Esophagus muscularis mucosa (tissue), 4 donors: ENCODE measurements around the gene CAMTA1. TPM values are rescaled to one million over a fixed set of nuclear protein-coding genes. Genes with fewer than 3 reads are reported as not detected.

Experiments
- DNase-seq: peaks from one replicate; pipeline ENCODE4 v3.0.0-alpha.2; 2017; ENCODE audit errors: extremely low spot score
- H3K27ac ChIP-seq, 4 donors: fragments of 200-600 bp; sonication (generic); replicated peaks in 1 of 4; 1 replicate in 3 of 4; 2 replicates in 1 of 4; pipeline ENCODE4 v1.5.1; 2016 to 2019; ENCODE audit warnings: mild to moderate bottlenecking in 1 of 4
- H3K27me3 ChIP-seq, 4 donors: fragments of 200-600 bp; sonication (generic); one replicate each; pipeline versions ENCODE4 v1.5.1 to v1.6.0; 2016 to 2019
- H3K36me3 ChIP-seq, 4 donors: fragments of 200-600 bp; sonication (generic); one replicate each; pipeline ENCODE4 v1.5.1; 2016 to 2019
- H3K4me1 ChIP-seq, 4 donors: fragments of 200-600 bp; sonication (generic); one replicate each; pipeline ENCODE4 v1.5.1; 2016 to 2019
- H3K4me3 ChIP-seq, 4 donors: fragments of 200-600 bp; sonication (generic); 1 replicate in 2 of 4; 2 replicates in 2 of 4; pipeline ENCODE4 v1.5.1; 2016 to 2019; ENCODE audit warnings: mild to moderate bottlenecking in 4 of 4, moderate library complexity in 1 of 4
- H3K9me3 ChIP-seq, 4 donors: fragments of 200-600 bp; sonication (generic); 1 replicate in 3 of 4; 2 replicates in 1 of 4; pipeline ENCODE4 v1.5.1; 2016 to 2019
- EP300 ChIP-seq: sonication (generic); formaldehyde crosslinking; IDR thresholded peaks from one replicate; pipeline ENCODE4 v1.6.1; 2017; ENCODE audit warnings: antibody characterized with exemption
- POLR2A ChIP-seq: fragments of 450-650 bp; IDR thresholded peaks from one replicate; pipeline ENCODE4 v1.6.1; 2017; ENCODE audit warnings: antibody characterized with exemption, moderate library complexity, mild to moderate bottlenecking, low read depth
- POLR2AphosphoS5 ChIP-seq, 2 donors: sonication (generic); formaldehyde crosslinking; IDR thresholded peaks; one replicate each; pipeline ENCODE4 v1.6.1; 2017; ENCODE audit warnings: antibody characterized with exemption in 2 of 2
- whole genome bisulfite sequencing: methylation state at CpG from one replicate; pipeline ENCODE4 v1.1.5; 2018; 5-methylcytosine and 5-hydroxymethylcytosine counted together
- intact Hi-C: fragments of 100-400 bp; cut with DNase I; formaldehyde crosslinking; loops from one replicate; pipeline ENCODE4 v1.15.1; 2023
- total RNA-seq, 4 donors: library from RNA; depleted of rRNA; stranded (reverse); fragments of >200 nt; gene quantifications; one replicate each; pipeline versions ENCODE4 v1.1.0 to v1.2.1, GENCODE V29; 2016
- TF ChIP-seq, protein P1 (sequence below), 3 experiments: fragments of 200-600 bp in 2 of 3; fragments of 450-650 bp in 1 of 3; sonication (generic) in 2 of 3; IDR thresholded peaks; one replicate each; pipeline ENCODE4 v1.5.1; 2017 to 2019; ENCODE audit warnings: antibody characterized with exemption in 3 of 3, mild to moderate bottlenecking in 2 of 3, moderate library complexity in 1 of 3

Gene CAMTA1
- total RNA-seq, 4 donors from 2014 or later, result 109 to 226 (median 139) TPM

DNA sequence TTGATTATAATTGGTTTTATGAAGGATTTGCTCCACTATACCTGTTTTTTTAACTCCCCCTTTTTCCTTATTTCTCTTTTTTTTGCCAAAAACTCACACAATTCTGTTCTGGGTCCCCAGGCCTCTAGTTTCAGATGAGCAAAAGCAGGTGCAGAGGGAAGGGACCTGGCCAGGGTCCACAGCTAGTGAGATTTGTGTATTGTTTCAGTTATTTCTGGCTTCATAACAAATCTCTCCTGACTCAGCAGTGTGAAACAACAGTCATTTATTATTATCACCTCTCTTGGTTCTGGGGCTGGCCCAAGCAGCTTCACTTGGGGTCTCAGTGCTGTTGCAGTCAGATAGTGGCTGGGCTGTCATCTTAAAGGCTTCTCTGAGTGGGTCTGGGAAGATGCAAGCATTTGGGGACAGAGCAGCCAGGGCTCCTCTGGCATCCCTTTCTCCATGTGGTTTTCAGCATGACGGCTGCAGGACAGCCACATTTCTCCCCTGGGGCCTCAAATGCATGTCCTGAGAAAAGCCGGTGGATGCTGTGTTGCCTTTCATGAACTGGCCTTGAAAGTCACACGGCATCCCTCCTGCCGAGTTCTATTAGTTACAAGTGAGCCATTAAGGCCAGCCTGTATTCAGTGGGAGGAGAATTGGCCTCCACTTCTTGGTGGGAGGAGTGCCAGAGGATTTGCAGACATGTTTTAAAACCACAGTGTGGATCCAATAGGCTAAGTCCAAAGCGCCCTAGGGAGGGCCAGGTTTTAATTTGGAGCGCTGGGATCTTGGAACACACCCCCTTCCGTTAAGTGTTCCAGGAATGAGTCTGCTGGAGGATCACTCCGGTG lies 137.1 kb downstream of the CAMTA1 start:
- Histone ChIP-seq H3K9me3 (no peaks in the 10 kb centered on the region), H3K27ac (peak overlapping the region in 1 of 4 donors; percentile 64), H3K4me3 (no peak overlapping the region), H3K36me3 (no peaks in the 10 kb centered on the region), H3K27me3 (peaks cover 0 to 23% (median 0%) of the 10 kb centered on the region in 4 donors), H3K4me1 (peaks cover 7 to 26% (median 23%) of the 10 kb centered on the region in 4 donors)
- 40% methylated on average over 5 of the region's 8 CpGs for WGBS
- no peak for DNase-seq
- intact Hi-C loops, result no loop called here
- TF ChIP-seq EP300 (no peak), POLR2A (no peak), POLR2AphosphoS5 (IDR thresholded peaks at IDR 0.05) (peak in 1 of 2 donors; percentile 42)
- TF ChIP-seq, protein P1, sequence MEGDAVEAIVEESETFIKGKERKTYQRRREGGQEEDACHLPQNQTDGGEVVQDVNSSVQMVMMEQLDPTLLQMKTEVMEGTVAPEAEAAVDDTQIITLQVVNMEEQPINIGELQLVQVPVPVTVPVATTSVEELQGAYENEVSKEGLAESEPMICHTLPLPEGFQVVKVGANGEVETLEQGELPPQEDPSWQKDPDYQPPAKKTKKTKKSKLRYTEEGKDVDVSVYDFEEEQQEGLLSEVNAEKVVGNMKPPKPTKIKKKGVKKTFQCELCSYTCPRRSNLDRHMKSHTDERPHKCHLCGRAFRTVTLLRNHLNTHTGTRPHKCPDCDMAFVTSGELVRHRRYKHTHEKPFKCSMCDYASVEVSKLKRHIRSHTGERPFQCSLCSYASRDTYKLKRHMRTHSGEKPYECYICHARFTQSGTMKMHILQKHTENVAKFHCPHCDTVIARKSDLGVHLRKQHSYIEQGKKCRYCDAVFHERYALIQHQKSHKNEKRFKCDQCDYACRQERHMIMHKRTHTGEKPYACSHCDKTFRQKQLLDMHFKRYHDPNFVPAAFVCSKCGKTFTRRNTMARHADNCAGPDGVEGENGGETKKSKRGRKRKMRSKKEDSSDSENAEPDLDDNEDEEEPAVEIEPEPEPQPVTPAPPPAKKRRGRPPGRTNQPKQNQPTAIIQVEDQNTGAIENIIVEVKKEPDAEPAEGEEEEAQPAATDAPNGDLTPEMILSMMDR (IDR thresholded peaks at IDR 0.05), result no peak

GRCh38 chr1:6923012-6923411 lies 137.8 kb downstream of the CAMTA1 start:
- TF ChIP-seq, protein P1 (IDR thresholded peaks at IDR 0.05), result no peak
- TF ChIP-seq EP300, result no peak
- no peak for TF ChIP-seq POLR2AphosphoS5 (IDR thresholded peaks at IDR 0.05)
- TF ChIP-seq POLR2A, result no peak
- 71% methylated on average over 5 of the region's 5 CpGs for WGBS
- no peak for DNase-seq
- no peaks in the 10 kb centered on the region for H3K36me3 ChIP-seq
- H3K4me3 ChIP-seq, result no peak overlapping the region
- no peaks in the 10 kb centered on the region for H3K9me3 ChIP-seq
- peaks cover 0 to 17% (median 0%) of the 10 kb centered on the region in 4 donors for H3K27me3 ChIP-seq
- peak overlapping the region in 1 of 4 donors; percentile 64 for H3K27ac ChIP-seq
- H3K4me1 ChIP-seq, result peaks cover 7 to 26% (median 23%) of the 10 kb centered on the region in 4 donors
- intact Hi-C loops, result no loop called here

GRCh38 chr1:6923416-6923815 lies 138.2 kb downstream of the CAMTA1 start:
- no peak for DNase-seq
- no peaks in the 10 kb centered on the region for H3K36me3 ChIP-seq
- intact Hi-C loops, result no loop called here
- H3K4me1 ChIP-seq, result peaks cover 7 to 26% (median 23%) of the 10 kb centered on the region in 4 donors
- peaks cover 0 to 17% (median 0%) of the 10 kb centered on the region in 4 donors for H3K27me3 ChIP-seq
- TF ChIP-seq POLR2A (no peak), EP300 (no peak), POLR2AphosphoS5 (IDR thresholded peaks at IDR 0.05) (no peak)
- TF ChIP-seq, protein P1 (IDR thresholded peaks at IDR 0.05), result no peak
- WGBS, result 79% methylated on average over 6 of the region's 6 CpGs
- peak overlapping the region in 1 of 4 donors; percentile 64 for H3K27ac ChIP-seq
- H3K4me3 ChIP-seq, result no peak overlapping the region
- no peaks in the 10 kb centered on the region for H3K9me3 ChIP-seq

GRCh38 chr1:6923955-6924881 lies 139.0 kb downstream of the CAMTA1 start:
- 69% methylated on average over 17 of the region's 18 CpGs for WGBS
- H3K4me1 ChIP-seq, result peaks cover 7 to 26% (median 23%) of the 10 kb centered on the region in 4 donors
- TF ChIP-seq POLR2A, result no peak
- TF ChIP-seq, protein P1 (IDR thresholded peaks at IDR 0.05), result no peak
- TF ChIP-seq EP300, result no peak
- no peak for TF ChIP-seq POLR2AphosphoS5 (IDR thresholded peaks at IDR 0.05)
- no peak overlapping the region for H3K4me3 ChIP-seq
- DNase-seq, result no peak
- intact Hi-C loops, result no loop called here
- H3K9me3 ChIP-seq, result no peaks in the 10 kb centered on the region
- H3K36me3 ChIP-seq, result no peaks in the 10 kb centered on the region
- peaks cover 0 to 9% (median 0%) of the 10 kb centered on the region in 4 donors for H3K27me3 ChIP-seq
- H3K27ac ChIP-seq, result no peak overlapping the region
